ENCODE results near the gene TINAG. TPM values are rescaled to one million over a fixed set of nuclear protein-coding genes. Genes with fewer than 3 reads are reported as not detected.

TINAG gene
- total RNA-seq, 1 experiment from 2014 or later = 12.6 TPM

DNA sequence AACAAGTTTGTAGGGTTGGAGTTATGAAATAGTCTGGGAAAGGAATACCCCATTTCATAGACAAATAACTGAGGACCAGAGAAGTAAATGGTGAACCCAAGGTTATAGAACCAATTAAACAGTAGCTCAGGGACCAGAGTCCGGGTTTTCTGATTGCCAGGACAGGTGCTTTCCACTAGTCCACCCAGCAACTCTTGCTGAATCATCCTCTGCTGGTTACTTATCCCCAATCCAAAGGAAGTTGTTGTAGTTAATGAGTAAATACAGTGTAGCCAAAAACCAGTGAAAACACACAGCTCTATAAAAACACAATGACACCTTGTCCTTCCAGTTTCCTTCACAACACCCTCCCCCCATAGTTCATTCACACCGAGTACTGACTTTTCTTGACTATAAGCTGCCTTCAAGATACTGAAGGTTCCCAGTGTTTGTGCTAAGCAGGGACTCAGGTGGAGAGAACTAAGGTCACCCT, 766 bp upstream of the TINAG start:
- CTCF ChIA-PET = interaction anchor here (0.7 to 1.7 kb wide), 4 partner anchors 16 to 396 kb away, joined by 3 to 5 read pairs (median 4); no protein-coding TSS in a partner anchor
- Mint-ChIP-seq H3K27me3 (ENCODE audit: unreplicated experiment) (no peaks in the 10 kb centered on the region), H3K9me3 (ENCODE audit: low read depth, unreplicated experiment) (no peaks in the 10 kb centered on the region), H3K4me3 (ENCODE audit: low read depth, unreplicated experiment) (no peak overlapping the region), H3K27ac (ENCODE audit: unreplicated experiment) (no peak overlapping the region), H3K36me3 (ENCODE audit: insufficient read depth, unreplicated experiment) (peaks cover 39% of the 10 kb centered on the region), H3K4me1 (ENCODE audit: low read depth, unreplicated experiment) (peaks cover 17% of the 10 kb centered on the region)
- TF ChIP-seq, protein P1, sequence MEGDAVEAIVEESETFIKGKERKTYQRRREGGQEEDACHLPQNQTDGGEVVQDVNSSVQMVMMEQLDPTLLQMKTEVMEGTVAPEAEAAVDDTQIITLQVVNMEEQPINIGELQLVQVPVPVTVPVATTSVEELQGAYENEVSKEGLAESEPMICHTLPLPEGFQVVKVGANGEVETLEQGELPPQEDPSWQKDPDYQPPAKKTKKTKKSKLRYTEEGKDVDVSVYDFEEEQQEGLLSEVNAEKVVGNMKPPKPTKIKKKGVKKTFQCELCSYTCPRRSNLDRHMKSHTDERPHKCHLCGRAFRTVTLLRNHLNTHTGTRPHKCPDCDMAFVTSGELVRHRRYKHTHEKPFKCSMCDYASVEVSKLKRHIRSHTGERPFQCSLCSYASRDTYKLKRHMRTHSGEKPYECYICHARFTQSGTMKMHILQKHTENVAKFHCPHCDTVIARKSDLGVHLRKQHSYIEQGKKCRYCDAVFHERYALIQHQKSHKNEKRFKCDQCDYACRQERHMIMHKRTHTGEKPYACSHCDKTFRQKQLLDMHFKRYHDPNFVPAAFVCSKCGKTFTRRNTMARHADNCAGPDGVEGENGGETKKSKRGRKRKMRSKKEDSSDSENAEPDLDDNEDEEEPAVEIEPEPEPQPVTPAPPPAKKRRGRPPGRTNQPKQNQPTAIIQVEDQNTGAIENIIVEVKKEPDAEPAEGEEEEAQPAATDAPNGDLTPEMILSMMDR (IDR thresholded peaks at IDR 0.05; ENCODE audit: unreplicated experiment) = no peak
- no TSS peak for BruUV-seq (replicated peaks)
- intact Hi-C loops (cut with micrococcal nuclease; ENCODE audit: unreplicated experiment) = no loop called here
- DNase-seq = peak; percentile 70

DNA sequence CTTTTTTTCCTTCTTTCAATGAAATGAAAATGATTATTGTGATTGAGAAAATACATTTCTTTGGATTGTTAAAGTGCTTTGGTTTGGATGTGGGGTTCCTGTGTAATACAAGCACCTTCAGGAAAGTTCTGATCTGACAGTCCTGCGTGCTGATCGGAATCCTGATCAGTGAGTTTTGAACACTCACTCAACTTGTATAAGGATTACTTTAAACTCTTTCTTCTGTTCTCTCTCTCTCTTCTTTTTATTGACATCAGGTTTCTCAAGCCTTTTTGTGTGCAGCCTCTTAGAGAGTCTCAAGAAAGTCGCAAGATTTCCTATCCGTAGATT, 710 bp downstream of the TINAG start:
- BruUV-seq (replicated peaks) = no TSS peak
- Mint-ChIP-seq H3K4me3 (ENCODE audit: low read depth, unreplicated experiment) (no peak overlapping the region), H3K36me3 (ENCODE audit: insufficient read depth, unreplicated experiment) (peaks cover 39% of the 10 kb centered on the region), H3K27me3 (ENCODE audit: unreplicated experiment) (no peaks in the 10 kb centered on the region), H3K9me3 (ENCODE audit: low read depth, unreplicated experiment) (no peaks in the 10 kb centered on the region), H3K4me1 (ENCODE audit: low read depth, unreplicated experiment) (peaks cover 17% of the 10 kb centered on the region), H3K27ac (ENCODE audit: unreplicated experiment) (no peak overlapping the region)
- DNase-seq = no peak
- CTCF ChIA-PET = no interaction called here
- TF ChIP-seq, protein P1 (IDR thresholded peaks at IDR 0.05; ENCODE audit: unreplicated experiment) = no peak
- intact Hi-C loops (cut with micrococcal nuclease; ENCODE audit: unreplicated experiment) = loop anchor here (2.0 kb wide), 1 partner anchor 40 kb away; no protein-coding TSS in a partner anchor

DNA sequence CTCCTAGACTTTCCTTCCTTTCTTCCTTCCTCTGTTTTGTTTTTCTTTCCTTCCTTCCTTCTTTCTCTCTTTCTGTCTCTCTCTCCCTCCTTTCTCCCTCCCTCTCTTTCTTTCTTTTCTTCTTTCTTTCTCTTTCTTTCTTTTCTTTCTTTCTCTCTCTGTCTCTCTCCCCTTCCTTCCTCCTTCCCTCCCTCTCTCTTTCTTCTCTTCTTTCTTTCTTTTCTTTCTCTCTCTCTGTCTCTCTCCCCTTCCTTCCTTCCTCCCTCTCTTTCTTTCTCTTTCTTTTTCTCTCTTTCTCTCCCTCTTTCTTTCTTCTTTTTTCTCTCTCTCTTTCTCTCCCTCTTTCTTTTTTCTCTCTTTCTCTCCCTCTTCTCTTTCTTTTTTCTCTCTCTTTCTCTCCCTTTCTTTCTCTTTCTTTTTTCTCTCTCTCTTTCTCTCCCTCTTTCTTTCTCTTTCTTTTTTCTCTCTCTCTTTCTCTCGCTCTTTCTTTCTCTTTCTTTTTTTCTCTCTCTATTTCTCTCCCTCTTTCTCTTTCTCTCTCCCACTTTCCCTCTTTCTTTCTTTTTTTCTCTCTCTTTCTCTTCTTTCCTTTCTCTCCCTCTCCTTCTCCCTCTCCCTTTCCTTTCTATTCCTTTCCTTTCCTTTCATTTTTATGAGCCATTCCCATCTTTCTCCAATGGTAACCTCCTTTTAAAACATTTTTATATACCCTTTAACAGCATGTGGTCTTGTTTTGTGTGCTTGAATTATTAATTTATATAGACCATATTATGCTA, 2.3 kb downstream of the TINAG start:
- no TSS peak for BruUV-seq (replicated peaks)
- Mint-ChIP-seq H3K27ac (ENCODE audit: unreplicated experiment) (no peak overlapping the region), H3K4me1 (ENCODE audit: low read depth, unreplicated experiment) (peaks cover 17% of the 10 kb centered on the region), H3K4me3 (ENCODE audit: low read depth, unreplicated experiment) (no peak overlapping the region), H3K36me3 (ENCODE audit: insufficient read depth, unreplicated experiment) (peaks cover 39% of the 10 kb centered on the region), H3K9me3 (ENCODE audit: low read depth, unreplicated experiment) (no peaks in the 10 kb centered on the region), H3K27me3 (ENCODE audit: unreplicated experiment) (no peaks in the 10 kb centered on the region)
- TF ChIP-seq, protein P1 (IDR thresholded peaks at IDR 0.05; ENCODE audit: unreplicated experiment) = no peak
- intact Hi-C loops (cut with micrococcal nuclease; ENCODE audit: unreplicated experiment) = no loop called here
- DNase-seq = no peak
- CTCF ChIA-PET = interaction anchor here (0.7 kb wide), 1 partner anchor 63 kb away, joined by 3 read pairs; no protein-coding TSS in a partner anchor

DNA sequence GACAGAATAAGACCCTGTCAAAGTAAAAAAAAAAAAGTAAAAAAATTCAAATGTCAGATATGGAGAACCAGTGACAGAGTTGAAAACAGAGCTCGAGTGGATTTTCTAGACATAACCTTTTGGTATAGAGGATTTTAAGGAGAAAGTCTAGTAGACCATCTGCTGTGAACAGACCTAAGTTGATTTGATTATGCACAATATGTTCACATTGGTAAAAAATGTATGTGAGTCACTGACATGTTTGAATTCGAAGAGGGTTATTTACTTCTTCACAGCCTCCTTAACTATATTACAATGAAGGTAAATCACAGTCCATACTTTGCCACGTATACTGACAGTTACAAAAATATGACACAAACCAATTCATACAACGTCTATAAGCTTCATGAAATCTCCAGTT, 7.4 kb downstream of the TINAG start:
- no peak overlapping the region for H3K4me3 Mint-ChIP-seq (ENCODE audit: low read depth, unreplicated experiment)
- TF ChIP-seq, protein P1 (IDR thresholded peaks at IDR 0.05; ENCODE audit: unreplicated experiment) = no peak
- CTCF ChIA-PET = no interaction called here
- peaks cover 13% of the 10 kb centered on the region for H3K36me3 Mint-ChIP-seq (ENCODE audit: insufficient read depth, unreplicated experiment)
- DNase-seq = no peak
- intact Hi-C loops (cut with micrococcal nuclease; ENCODE audit: unreplicated experiment) = no loop called here
- H3K27ac Mint-ChIP-seq (ENCODE audit: unreplicated experiment) = no peak overlapping the region
- no TSS peak for BruUV-seq (replicated peaks)
- H3K4me1 Mint-ChIP-seq (ENCODE audit: low read depth, unreplicated experiment) = peaks cover 9% of the 10 kb centered on the region
- H3K9me3 Mint-ChIP-seq (ENCODE audit: low read depth, unreplicated experiment) = no peaks in the 10 kb centered on the region
- H3K27me3 Mint-ChIP-seq (ENCODE audit: unreplicated experiment) = no peaks in the 10 kb centered on the region

All from Calu3 (cell line).